GM10248 (cell line): ENCODE data around the gene OR1K1.

Experiments
- CTCF ChIA-PET: fragments of 300-600 bp; sonication (Branson Sonifier 250); formaldehyde crosslinking; extraction: SDS; loops from one replicate; lab custom pipeline; 2021; ENCODE audit warnings: antibody characterized with exemption; lab: Yijun Ruan, JAX
- POLR2A ChIA-PET: fragments of 350-650 bp; sonication (Branson Sonifier 250); formaldehyde crosslinking; extraction: SDS; loops from one replicate; lab custom pipeline; 2020; ENCODE audit warnings: antibody characterized with exemption; lab: Yijun Ruan, JAX
- DNase-seq: peaks from one replicate; pipeline ENCODE4 v3.0.0; 2012; ENCODE audit errors: extremely low spot score
- TF ChIP-seq, protein P1 (sequence below): IDR thresholded peaks from 2 replicates; pipeline ENCODE4 v1.5.1; 2012; ENCODE audit warnings: mild to moderate bottlenecking, low read depth; ENCODE audit errors: extremely low read depth, missing control alignments, control extremely low read depth

Gene OR1K1

DNA sequence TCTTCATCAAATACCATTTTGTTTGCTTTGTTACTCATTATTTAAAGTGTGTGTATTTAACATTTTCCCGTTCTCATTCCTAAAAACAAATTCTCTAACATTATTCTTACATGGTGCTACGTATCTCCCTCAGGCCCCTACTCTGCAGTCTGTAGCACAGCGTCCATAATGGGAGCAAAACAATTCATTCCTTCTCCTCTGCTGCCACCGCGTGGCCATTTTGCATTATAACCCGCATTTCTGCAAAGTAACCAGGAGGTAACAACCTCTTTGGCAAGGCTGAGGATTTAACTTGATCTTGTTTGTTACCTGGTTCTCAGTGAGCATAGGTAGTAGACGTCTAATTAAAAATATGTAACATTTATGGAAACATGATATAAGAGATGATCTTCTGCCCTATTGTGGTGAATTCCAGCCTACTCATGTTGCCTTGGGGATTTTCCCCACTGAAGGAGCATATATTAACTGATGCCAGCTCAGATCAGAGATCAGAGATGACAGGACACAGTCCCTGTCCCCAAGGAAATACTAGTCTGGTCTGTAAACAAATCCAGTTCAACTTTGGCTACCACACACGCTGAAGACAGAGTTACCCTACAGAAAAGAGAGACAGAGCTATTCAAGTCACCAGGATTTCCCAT is 10.5 kb downstream of the OR1K1 start:
- peak; percentile 82 for DNase-seq
- CTCF ChIA-PET: interaction anchor here (0.6 to 6.2 kb wide), 16 partner anchors 8 to 925 kb away, joined by 3 to 65 read pairs (median 4); no protein-coding TSS in a partner anchor
- TF ChIP-seq, protein P1, sequence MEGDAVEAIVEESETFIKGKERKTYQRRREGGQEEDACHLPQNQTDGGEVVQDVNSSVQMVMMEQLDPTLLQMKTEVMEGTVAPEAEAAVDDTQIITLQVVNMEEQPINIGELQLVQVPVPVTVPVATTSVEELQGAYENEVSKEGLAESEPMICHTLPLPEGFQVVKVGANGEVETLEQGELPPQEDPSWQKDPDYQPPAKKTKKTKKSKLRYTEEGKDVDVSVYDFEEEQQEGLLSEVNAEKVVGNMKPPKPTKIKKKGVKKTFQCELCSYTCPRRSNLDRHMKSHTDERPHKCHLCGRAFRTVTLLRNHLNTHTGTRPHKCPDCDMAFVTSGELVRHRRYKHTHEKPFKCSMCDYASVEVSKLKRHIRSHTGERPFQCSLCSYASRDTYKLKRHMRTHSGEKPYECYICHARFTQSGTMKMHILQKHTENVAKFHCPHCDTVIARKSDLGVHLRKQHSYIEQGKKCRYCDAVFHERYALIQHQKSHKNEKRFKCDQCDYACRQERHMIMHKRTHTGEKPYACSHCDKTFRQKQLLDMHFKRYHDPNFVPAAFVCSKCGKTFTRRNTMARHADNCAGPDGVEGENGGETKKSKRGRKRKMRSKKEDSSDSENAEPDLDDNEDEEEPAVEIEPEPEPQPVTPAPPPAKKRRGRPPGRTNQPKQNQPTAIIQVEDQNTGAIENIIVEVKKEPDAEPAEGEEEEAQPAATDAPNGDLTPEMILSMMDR: peak; percentile 89
- POLR2A ChIA-PET: no interaction called here

DNA sequence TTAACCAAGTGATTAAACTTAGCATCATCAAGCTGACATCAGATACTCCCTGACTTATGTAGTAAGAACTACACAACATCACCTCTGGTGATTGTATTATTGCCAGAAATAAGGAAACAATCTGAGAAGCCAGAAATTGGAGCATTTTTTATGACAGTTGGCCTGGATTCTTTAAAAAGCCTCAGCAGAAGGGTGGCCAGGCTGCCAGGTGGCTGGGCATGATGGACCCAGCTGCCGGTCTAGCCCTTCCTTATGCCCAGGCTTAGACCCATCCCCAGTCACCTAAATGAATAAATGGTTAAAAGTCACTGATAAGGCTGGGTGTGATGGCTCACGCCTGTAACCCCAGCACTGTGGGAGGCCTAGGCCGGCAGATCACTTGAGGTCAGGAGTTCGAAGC is 12.8 kb downstream of the OR1K1 start:
- DNase-seq: no peak
- POLR2A ChIA-PET: no interaction called here
- TF ChIP-seq, protein P1: no peak
- CTCF ChIA-PET: interaction anchor here (1.0 to 4.8 kb wide), 5 partner anchors 314 to 714 kb away, joined by 3 to 29 read pairs (median 3); no protein-coding TSS in a partner anchor

DNA sequence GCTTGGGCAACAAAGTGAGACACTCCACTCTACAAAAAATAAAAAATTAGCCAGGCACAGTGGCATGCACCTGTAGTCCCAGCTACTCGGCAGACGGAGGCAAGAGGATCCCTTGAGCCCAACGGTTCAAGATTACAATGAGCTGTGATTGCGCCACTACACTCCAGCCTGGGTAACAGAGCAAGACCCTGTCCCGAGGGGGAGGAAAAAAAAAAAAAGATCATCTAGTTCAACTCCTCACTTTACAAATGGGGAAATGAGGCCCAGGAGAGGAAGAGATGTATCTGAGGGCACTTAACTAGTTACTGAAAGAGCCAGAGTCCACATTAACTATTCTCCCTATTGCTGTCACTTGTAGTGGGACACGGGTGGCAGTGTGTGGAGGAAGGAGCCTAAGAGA is 14.6 kb downstream of the OR1K1 start:
- ChIA-PET CTCF (no interaction called here), POLR2A (no interaction called here)
- TF ChIP-seq, protein P1: no peak
- DNase-seq: no peak

DNA sequence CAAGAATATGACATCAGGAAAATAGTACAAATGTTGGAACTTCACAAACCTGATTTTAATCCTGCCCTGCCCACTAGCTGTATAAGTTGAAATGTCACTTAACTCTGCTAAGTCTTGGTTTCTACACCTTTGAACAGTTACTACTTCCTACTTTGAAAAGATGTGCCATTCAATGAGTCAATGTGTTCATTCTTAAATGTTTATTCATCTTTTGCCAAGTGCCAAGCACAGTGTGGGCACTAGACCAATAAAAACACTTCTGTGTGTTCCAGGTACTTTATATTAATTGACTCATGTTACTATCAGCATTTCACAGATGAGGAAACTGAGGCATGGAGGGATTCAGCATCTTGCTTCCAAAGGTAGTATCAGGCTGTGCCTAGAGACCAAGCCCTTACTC is 15.6 kb downstream of the OR1K1 start:
- CTCF ChIA-PET: interaction anchor here (1.2 kb wide), 1 partner anchor 351 kb away, joined by 4 read pairs; no protein-coding TSS in a partner anchor
- no peak for DNase-seq
- TF ChIP-seq, protein P1: no peak
- POLR2A ChIA-PET: interaction anchor here (0.6 kb wide), 1 partner anchor 8 kb away, joined by 5 read pairs; no protein-coding TSS in a partner anchor

DNA sequence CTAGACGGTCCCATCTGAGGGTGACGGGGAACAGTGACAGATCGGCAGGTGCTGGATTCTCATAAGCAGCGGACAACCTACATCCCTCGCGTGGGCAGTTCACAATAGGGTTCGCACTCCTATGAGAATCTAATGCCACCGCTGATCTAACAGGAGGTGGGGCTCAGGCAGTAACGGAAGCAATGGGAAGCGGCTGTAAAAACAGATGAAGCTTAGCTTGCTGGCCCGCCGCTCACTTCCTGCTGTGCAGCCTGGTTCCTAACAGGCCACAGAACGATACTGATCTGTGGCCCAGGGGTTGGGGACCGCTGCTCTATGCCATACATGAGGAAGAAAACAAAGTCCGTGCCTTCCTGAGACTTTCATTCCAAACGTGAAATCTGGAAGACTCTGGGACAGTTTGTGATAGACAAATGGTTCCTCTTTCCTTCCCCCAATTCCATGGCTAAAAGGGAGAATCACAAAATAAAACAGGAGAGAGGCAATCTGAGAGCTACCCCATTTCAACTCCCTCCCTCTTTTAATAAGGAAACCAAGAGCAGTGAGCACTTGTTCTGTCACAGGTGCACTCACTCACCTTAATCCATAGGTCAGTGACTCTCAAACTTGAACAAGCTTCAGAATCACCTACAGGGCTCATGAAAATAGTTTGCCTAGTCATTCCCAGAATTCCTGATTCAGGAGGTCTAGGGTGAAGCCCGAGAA is 16.4 kb downstream of the OR1K1 start:
- POLR2A ChIA-PET: no interaction called here
- TF ChIP-seq, protein P1: no peak
- DNase-seq: no peak
- CTCF ChIA-PET: interaction anchor here (0.7 to 1.6 kb wide), 5 partner anchors 8 to 717 kb away, joined by 3 to 4 read pairs (median 4); no protein-coding TSS in a partner anchor

DNA sequence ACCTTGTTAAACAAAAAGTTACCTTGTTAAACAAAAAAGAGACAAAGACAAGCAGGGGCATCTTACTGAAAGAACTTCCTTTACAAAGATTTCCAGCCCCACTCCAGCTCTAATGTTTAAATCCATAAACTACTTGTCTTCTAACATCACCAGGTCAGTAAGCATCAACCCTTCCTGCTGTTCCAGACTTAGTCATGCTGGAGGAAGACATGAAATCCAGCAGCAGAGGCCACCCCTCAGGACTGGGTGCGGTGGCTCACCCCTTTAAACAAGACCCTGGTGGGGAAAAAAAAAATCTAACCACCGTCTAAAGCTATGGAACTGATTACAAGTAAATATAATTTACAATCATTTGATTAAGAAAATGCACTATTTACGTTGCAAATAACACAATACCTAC is 19.4 kb downstream of the OR1K1 start:
- no peak for DNase-seq
- POLR2A ChIA-PET: no interaction called here
- CTCF ChIA-PET: interaction anchor here (1.8 kb wide), 1 partner anchor 11 kb away, joined by 6 read pairs; no protein-coding TSS in a partner anchor
- TF ChIP-seq, protein P1: no peak
